Spleen (tissue), 11 donors: ENCODE results near the gene FBXO21. TPM values are rescaled to one million over a fixed set of nuclear protein-coding genes. Genes with fewer than 3 reads are reported as not detected.

ENCODE experiments used
- DNase-seq: peaks from one replicate; pipeline ENCODE4 v3.0.0-alpha.2; 2020
- H3K27ac ChIP-seq, 8 donors: fragments of 200-600 bp; sonication (generic) in 7 of 8; 1 replicate in 4 of 8; 2 replicates in 4 of 8; pipeline versions ENCODE4 v1.5.0 to v1.8.0; 2016 to 2021; ENCODE audit warnings: inconsistent platforms in 4 of 8, mild to moderate bottlenecking in 4 of 8, moderate library complexity in 1 of 8
- H3K27me3 ChIP-seq, 7 donors: fragments of 200-600 bp; sonication (generic) in 6 of 7; replicated peaks in 1 of 7; 1 replicate in 4 of 7; 2 replicates in 3 of 7; pipeline versions ENCODE4 v1.5.0 to v1.8.0; 2016 to 2021; ENCODE audit warnings: inconsistent platforms in 3 of 7, mild to moderate bottlenecking in 1 of 7
- H3K36me3 ChIP-seq, 6 donors: fragments of 200-600 bp; sonication (generic) in 5 of 6; 1 replicate in 4 of 6; 2 replicates in 2 of 6; pipeline versions ENCODE4 v1.5.0 to v1.8.0; 2016 to 2021; ENCODE audit warnings: inconsistent platforms in 2 of 6
- H3K4me1 ChIP-seq, 6 donors: fragments of 200-600 bp; sonication (generic) in 5 of 6; 1 replicate in 3 of 6; 2 replicates in 3 of 6; pipeline versions ENCODE4 v1.5.0 to v1.8.0; 2016 to 2021; ENCODE audit warnings: inconsistent platforms in 3 of 6
- H3K4me3 ChIP-seq, 8 donors: fragments of 200-600 bp; sonication (generic) in 7 of 8; 1 replicate in 4 of 8; 2 replicates in 4 of 8; pipeline versions ENCODE4 v1.5.0 to v1.8.0; 2016 to 2021; ENCODE audit warnings: inconsistent platforms in 4 of 8, mild to moderate bottlenecking in 4 of 8, moderate library complexity in 2 of 8
- H3K9me3 ChIP-seq, 8 donors: fragments of 200-600 bp; sonication (generic) in 7 of 8; 1 replicate in 4 of 8; 2 replicates in 4 of 8; pipeline versions ENCODE4 v1.5.0 to v1.8.0; 2016 to 2021; ENCODE audit warnings: inconsistent platforms in 4 of 8
- POLR2A ChIP-seq, 3 donors: fragments of 450-650 bp; IDR thresholded peaks; one replicate each; pipeline ENCODE4 v1.5.1; 2017; ENCODE audit warnings: antibody characterized with exemption in 3 of 3, mild to moderate bottlenecking in 1 of 3
- POLR2AphosphoS5 ChIP-seq, 3 donors: sonication (generic); formaldehyde crosslinking; IDR thresholded peaks; one replicate each; pipeline ENCODE4 v1.5.1; 2017; ENCODE audit warnings: antibody characterized with exemption in 3 of 3
- WGBS, 5 donors: extraction: QIAGEN DNeasy Blood & Tissue Kit in 3 of 5; methylation state at CpG; one replicate each; pipeline versions ENCODE4 v1.1.5 to v1.1.7; 2013 to 2018; 5-methylcytosine and 5-hydroxymethylcytosine counted together
- intact Hi-C: fragments of 100-400 bp; cut with DNase I; formaldehyde crosslinking; loops from one replicate; pipeline ENCODE4 v1.15.0; 2023; ENCODE audit warnings: low total_unique reads
- polyA plus RNA-seq, 3 donors: library from polyadenylated mRNA; stranded (reverse); fragments of 200-250 nt; gene quantifications; one replicate each; pipeline ENCODE4 v1.2.1, GENCODE V29; 2013
- total RNA-seq, 7 donors: library from RNA; depleted of rRNA in 3 of 7; stranded (reverse); fragments of >200 nt in 3 of 7; fragmentation: NEBNext Ultra II Directional in 4 of 7; extraction: Animal tissue kit (Norgen Biotek cat#: 25700) in 4 of 7; gene quantifications; one replicate each; pipeline versions ENCODE4 v1.1.0 to v1.2.1, GENCODE V29; 2016 to 2021
- TF ChIP-seq, protein P1 (sequence below), 11 experiments: fragments of 200-600 bp in 7 of 11; fragments of 450-650 bp in 4 of 11; sonication (generic) in 4 of 11; IDR thresholded peaks in 8 of 11; conservative IDR thresholded peaks in 3 of 11; 1 replicate in 7 of 11; 2 replicates in 4 of 11; pipeline versions ENCODE4 v1.4.0 to v1.8.0; 2016 to 2021; ENCODE audit warnings: antibody characterized with exemption in 11 of 11, inconsistent platforms in 4 of 11, mild to moderate bottlenecking in 1 of 11
- donor health status: healthy with polysubstance abuse.
- donor health status: DM: no; HTN: no; CAD: no; lungs with moderate emphysema.
- donor health status: DM: no; HTN: no; CAD: no.
- donor health status: Bipolar disorder and iron deficiency.
- donor health status: healthy.
- donor health status: DM: no; HTN: no; CAD: no.
- donor health status: DM: yes; HTN: yes; CAD: no.

Gene FBXO21
- total and polyA plus RNA-seq, 10 donors, result 6.3 to 130 (median 39.2) TPM

DNA sequence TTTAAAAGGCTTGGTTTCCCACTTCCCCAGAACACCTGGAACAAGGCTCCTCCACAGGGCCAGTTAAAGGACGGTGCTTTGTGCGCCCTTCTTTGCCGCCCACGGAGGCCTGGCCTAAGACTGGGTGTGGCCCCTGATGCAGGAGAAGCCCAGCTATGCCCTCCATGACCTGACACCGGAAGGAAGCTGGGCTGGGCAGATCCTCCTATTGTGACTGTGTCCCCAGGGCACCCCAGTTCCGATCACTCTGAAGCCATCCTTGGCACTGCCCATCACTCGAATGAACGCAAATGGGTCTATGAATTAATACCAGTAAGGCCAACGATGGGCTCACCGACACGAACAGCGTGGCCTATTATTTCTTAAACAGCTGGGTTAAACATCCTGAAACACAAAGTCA, 42.6 kb downstream of the FBXO21 start:
- Histone ChIP-seq H3K9me3 (no peaks in the 10 kb centered on the region), H3K4me1 (peaks cover 0 to 27% (median 6%) of the 10 kb centered on the region in 6 donors), H3K4me3 (no peak overlapping the region), H3K27ac (peak overlapping the region in 3 of 8 donors; percentile 4 to 42 (median 36)), H3K36me3 (peaks cover 0 to 97% (median 49%) of the 10 kb centered on the region in 6 donors), H3K27me3 (no peaks in the 10 kb centered on the region)
- TF ChIP-seq POLR2A (IDR thresholded peaks at IDR 0.05), result no peak
- peak; percentile 40 to 63 (median 58) for TF ChIP-seq POLR2AphosphoS5 (IDR thresholded peaks at IDR 0.05)
- intact Hi-C loops, result no loop called here
- 63 to 83% (median 81%) methylated on average over 12 of the region's 12 CpGs for WGBS, 5 donors
- DNase-seq, result no peak

DNA sequence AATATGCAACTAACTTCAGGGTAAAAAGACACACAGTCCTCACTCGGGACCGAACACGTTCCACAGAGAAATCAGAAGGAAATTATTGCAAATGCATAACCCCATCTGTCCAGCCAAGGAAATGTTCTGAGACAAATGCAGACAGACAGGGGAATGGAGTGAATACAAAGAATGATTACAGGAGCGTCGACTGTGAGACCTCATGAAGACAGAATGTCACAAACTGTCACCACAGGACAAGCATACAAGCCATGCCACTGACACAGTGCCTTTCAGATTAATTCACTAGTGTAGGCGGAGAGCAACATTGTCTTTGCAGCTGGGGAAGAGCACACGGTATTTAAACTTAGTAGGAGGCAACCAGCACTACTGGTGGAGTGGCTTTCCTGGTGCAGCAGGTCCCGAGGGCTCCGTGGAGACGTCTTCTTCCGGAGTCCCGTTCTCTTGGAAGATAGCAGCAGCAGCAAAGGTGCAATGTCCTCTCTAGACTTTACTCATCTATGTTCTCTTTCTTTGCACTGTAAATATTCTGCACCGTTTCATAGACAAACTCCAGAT, 44.6 kb downstream of the FBXO21 start:
- no peak for DNase-seq
- 94 to 97% (median 94%) methylated on average over 13 of the region's 13 CpGs for WGBS, 5 donors
- H3K36me3 ChIP-seq, result peaks cover 0 to 89% (median 47%) of the 10 kb centered on the region in 6 donors

DNA sequence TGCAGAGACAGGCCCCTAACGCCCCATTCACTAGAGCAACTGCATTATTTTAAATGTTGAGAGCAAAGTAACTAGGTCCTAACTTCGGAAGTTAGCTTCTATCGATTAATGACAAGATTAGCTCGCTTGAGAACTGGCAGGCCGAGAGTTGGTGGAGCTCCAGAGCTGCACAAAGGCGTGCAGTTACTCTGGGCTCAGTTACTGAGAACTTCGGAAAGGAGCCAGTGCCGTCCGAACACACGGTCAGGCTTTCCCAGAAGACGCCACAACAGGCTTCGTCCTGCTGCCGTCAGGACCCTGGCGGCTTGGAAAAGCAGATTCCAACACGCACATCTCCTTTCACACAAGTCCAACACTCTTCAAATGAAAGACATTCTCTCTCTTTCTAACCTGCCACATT, 45.7 kb downstream of the FBXO21 start:
- Histone ChIP-seq H3K36me3 (peaks cover 0 to 78% (median 42%) of the 10 kb centered on the region in 6 donors), H3K27me3 (no peaks in the 10 kb centered on the region), H3K9me3 (no peaks in the 10 kb centered on the region), H3K4me3 (no peak overlapping the region), H3K4me1 (peaks cover 0 to 24% (median 7%) of the 10 kb centered on the region in 6 donors), H3K27ac (no peak overlapping the region)
- intact Hi-C loops, result no loop called here
- TF ChIP-seq, protein P1, sequence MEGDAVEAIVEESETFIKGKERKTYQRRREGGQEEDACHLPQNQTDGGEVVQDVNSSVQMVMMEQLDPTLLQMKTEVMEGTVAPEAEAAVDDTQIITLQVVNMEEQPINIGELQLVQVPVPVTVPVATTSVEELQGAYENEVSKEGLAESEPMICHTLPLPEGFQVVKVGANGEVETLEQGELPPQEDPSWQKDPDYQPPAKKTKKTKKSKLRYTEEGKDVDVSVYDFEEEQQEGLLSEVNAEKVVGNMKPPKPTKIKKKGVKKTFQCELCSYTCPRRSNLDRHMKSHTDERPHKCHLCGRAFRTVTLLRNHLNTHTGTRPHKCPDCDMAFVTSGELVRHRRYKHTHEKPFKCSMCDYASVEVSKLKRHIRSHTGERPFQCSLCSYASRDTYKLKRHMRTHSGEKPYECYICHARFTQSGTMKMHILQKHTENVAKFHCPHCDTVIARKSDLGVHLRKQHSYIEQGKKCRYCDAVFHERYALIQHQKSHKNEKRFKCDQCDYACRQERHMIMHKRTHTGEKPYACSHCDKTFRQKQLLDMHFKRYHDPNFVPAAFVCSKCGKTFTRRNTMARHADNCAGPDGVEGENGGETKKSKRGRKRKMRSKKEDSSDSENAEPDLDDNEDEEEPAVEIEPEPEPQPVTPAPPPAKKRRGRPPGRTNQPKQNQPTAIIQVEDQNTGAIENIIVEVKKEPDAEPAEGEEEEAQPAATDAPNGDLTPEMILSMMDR (IDR thresholded peaks at IDR 0.05 in 8 of 11, conservative IDR thresholded peaks at IDR 0.05 in 3 of 11), result no peak
- TF ChIP-seq POLR2AphosphoS5 (IDR thresholded peaks at IDR 0.05) (no peak), POLR2A (IDR thresholded peaks at IDR 0.05) (no peak)
- 94 to 98% (median 96%) methylated on average over 15 of the region's 15 CpGs for WGBS, 5 donors
- DNase-seq, result no peak

More for the DNA sequence above, 44.6 kb downstream of the FBXO21 start:
- H3K9me3 ChIP-seq, result no peaks in the 10 kb centered on the region
- H3K27me3 ChIP-seq, result no peaks in the 10 kb centered on the region
- H3K4me1 ChIP-seq, result peaks cover 0 to 22% (median 5%) of the 10 kb centered on the region in 6 donors
- H3K4me3 ChIP-seq, result no peak overlapping the region
- TF ChIP-seq POLR2A (IDR thresholded peaks at IDR 0.05) (no peak), POLR2AphosphoS5 (IDR thresholded peaks at IDR 0.05) (no peak)
- TF ChIP-seq, protein P1 (IDR thresholded peaks at IDR 0.05 in 8 of 11, conservative IDR thresholded peaks at IDR 0.05 in 3 of 11), result no peak
- intact Hi-C loops, result no loop called here
- no peak overlapping the region for H3K27ac ChIP-seq

DNA sequence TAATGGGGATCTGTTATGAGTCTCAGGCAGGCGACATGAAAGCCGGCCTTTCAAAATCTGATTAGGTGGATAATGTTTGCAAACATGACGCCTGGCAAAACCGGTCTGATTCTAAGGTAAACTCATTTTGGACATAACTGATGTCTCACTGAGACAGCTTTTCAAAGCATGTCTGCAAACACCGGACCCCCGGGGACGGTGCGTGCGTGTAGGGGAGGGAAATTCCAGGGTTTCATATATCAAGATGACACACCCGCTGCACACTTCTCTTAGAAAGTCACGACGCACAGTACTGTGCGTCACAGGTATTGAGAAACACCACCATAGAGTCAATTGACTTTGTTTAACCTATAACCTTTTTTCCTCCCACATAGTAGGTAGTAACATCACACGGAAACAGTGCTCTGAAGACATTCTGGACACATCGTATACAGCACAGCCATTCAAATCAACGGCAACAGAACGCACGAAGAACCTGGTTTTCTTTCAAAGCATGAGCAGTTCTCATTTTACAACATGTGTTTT, 47.2 kb downstream of the FBXO21 start:
- WGBS, 5 donors, result 86 to 92% (median 89%) methylated on average over 18 of the region's 18 CpGs
- H3K36me3 ChIP-seq, result peaks cover 0 to 63% (median 29%) of the 10 kb centered on the region in 6 donors
- no peaks in the 10 kb centered on the region for H3K9me3 ChIP-seq
- H3K27ac ChIP-seq, result no peak overlapping the region
- intact Hi-C loops, result no loop called here
- no peaks in the 10 kb centered on the region for H3K27me3 ChIP-seq
- TF ChIP-seq POLR2A (IDR thresholded peaks at IDR 0.05) (no peak), POLR2AphosphoS5 (IDR thresholded peaks at IDR 0.05) (no peak)
- TF ChIP-seq, protein P1 (IDR thresholded peaks at IDR 0.05 in 8 of 11, conservative IDR thresholded peaks at IDR 0.05 in 3 of 11), result no peak
- DNase-seq, result no peak
- no peak overlapping the region for H3K4me3 ChIP-seq
- H3K4me1 ChIP-seq, result peaks cover 0 to 22% (median 5%) of the 10 kb centered on the region in 6 donors
